Nephron progenitor cell (in vitro differentiated cells): ENCODE results near the gene SCUBE2.
"Not testable (repeated sequence)": the region's sequence is repeated elsewhere in the genome, so short reads cannot be mapped to it uniquely, and the experiment has no call there.

Source experiments
- DNase-seq: peaks from one replicate; pipeline ENCODE4 v3.0.0; 2021
- H3K27ac Mint-ChIP-seq: 2 replicates; pipeline ENCODE4 v1.8.0; 2021; ENCODE audit warnings: mild to moderate bottlenecking, moderate library complexity, mixed read lengths
- H3K27me3 Mint-ChIP-seq: 2 replicates; pipeline ENCODE4 v1.8.0; 2021; ENCODE audit warnings: mild to moderate bottlenecking, low read depth, mixed read lengths; ENCODE audit not compliant: poor library complexity
- H3K36me3 Mint-ChIP-seq: 2 replicates; pipeline ENCODE4 v1.8.0; 2021; ENCODE audit warnings: low read depth, mixed read lengths
- H3K4me1 Mint-ChIP-seq: 2 replicates; pipeline ENCODE4 v1.8.0; 2021; ENCODE audit warnings: mixed read lengths
- H3K4me3 Mint-ChIP-seq: 2 replicates; pipeline ENCODE4 v1.8.0; 2021; ENCODE audit warnings: mild to moderate bottlenecking, moderate library complexity, mixed read lengths
- H3K9me3 Mint-ChIP-seq: 2 replicates; pipeline ENCODE4 v1.8.0; 2021; ENCODE audit warnings: mild to moderate bottlenecking, moderate library complexity, mixed read lengths
- CTCF ChIP-seq: fragments of 200-600 bp; sonication (generic); IDR thresholded peaks from 2 replicates; pipeline ENCODE4 v1.5.0; 2021; ENCODE audit warnings: antibody characterized with exemption

SCUBE2 gene

DNA sequence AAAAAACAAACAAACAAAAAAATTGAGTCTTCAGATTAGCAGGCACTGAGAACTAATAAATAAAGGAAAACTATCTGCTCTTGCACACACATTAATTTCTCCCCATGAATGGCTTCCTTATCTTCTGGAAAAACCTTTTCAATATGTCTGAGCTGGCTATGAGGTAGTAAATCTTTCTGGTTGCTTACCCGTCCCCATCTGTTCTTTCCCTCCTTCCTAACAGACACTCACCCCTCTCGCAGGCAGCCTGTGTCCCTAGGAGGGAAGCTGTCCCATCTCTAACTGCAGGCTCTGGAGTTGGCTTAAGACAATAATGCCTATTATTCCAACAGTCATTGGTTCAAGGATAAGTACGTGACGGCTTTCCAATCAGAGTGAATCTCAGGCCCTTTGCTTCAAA lies 8.2 kb upstream of the SCUBE2 start:
- DNase-seq = no peak
- Mint-ChIP-seq H3K4me3 (no peak overlapping the region), H3K9me3 (no peaks in the 10 kb centered on the region), H3K4me1 (peaks cover 11% of the 10 kb centered on the region), H3K36me3 (no peaks in the 10 kb centered on the region), H3K27me3 (peaks cover 9% of the 10 kb centered on the region), H3K27ac (no peak overlapping the region)
- TF ChIP-seq CTCF = no peak

- H3K4me1 Mint-ChIP-seq = peaks cover 17% of the 10 kb centered on the region
- H3K27me3 Mint-ChIP-seq, H3K9me3 Mint-ChIP-seq, H3K27ac Mint-ChIP-seq, DNase-seq, H3K36me3 Mint-ChIP-seq, H3K4me3 Mint-ChIP-seq: not testable (repeated sequence)
Measured at GRCh38 chr11:9098455-9098854, 7.1 kb upstream of the SCUBE2 start.

GRCh38 chr11:9097186-9097943 lies 6.0 kb upstream of the SCUBE2 start:
- not testable (repeated sequence) for H3K9me3 Mint-ChIP-seq, H3K36me3 Mint-ChIP-seq, DNase-seq, H3K4me3 Mint-ChIP-seq, H3K27ac Mint-ChIP-seq
- Mint-ChIP-seq H3K27me3 (peaks cover 16% of the 10 kb centered on the region), H3K4me1 (peaks cover 28% of the 10 kb centered on the region)

- Mint-ChIP-seq H3K27me3 (peaks cover 24% of the 10 kb centered on the region), H3K4me3 (no peak overlapping the region), H3K4me1 (peaks cover 30% of the 10 kb centered on the region), H3K9me3 (no peaks in the 10 kb centered on the region), H3K36me3 (no peaks in the 10 kb centered on the region), H3K27ac (no peak overlapping the region)
- no peak for TF ChIP-seq CTCF
- DNase-seq = no peak
Measured at GRCh38 chr11:9096427-9096826, 5.0 kb upstream of the SCUBE2 start.

- Mint-ChIP-seq H3K27ac (no peak overlapping the region), H3K36me3 (no peaks in the 10 kb centered on the region), H3K9me3 (no peaks in the 10 kb centered on the region)
Measured at GRCh38 chr11:9095421-9095820, 4.0 kb upstream of the SCUBE2 start.

GRCh38 chr11:9094420-9094819 lies 3.0 kb upstream of the SCUBE2 start:
- no peaks in the 10 kb centered on the region for H3K36me3 Mint-ChIP-seq
- peaks cover 38% of the 10 kb centered on the region for H3K27me3 Mint-ChIP-seq
- no peak overlapping the region for H3K4me3 Mint-ChIP-seq
- no peak overlapping the region for H3K27ac Mint-ChIP-seq
- no peaks in the 10 kb centered on the region for H3K9me3 Mint-ChIP-seq
- no peak for TF ChIP-seq CTCF
- H3K4me1 Mint-ChIP-seq = peaks cover 27% of the 10 kb centered on the region
- DNase-seq = no peak

More at GRCh38 chr11:9095421-9095820, 4.0 kb upstream of the SCUBE2 start:
- no peak for TF ChIP-seq CTCF
- no peak overlapping the region for H3K4me3 Mint-ChIP-seq
- no peak for DNase-seq
- H3K27me3 Mint-ChIP-seq = peaks cover 30% of the 10 kb centered on the region
- H3K4me1 Mint-ChIP-seq = peaks cover 30% of the 10 kb centered on the region
